ENCODE results near the gene GGTLC2.
"Not testable (repeated sequence)": the region's sequence is repeated elsewhere in the genome, so short reads cannot be mapped to it uniquely, and the experiment has no call there.

- not testable (repeated sequence) for TF ChIP-seq CTCF, POLR2A (IDR thresholded peaks at IDR 0.05)
Measured at GRCh38 chr22:22631223-22631652, 13.2 kb upstream of the GGTLC2 start.
